IPS-15b (cell line): ENCODE measurements around the gene CYP4F8.

Source experiments
- H3K27me3 ChIP-seq: one replicate; pipeline ENCODE4 v1.6.1; 2013; ENCODE audit warnings: low read length; ENCODE audit not compliant: control insufficient read depth, insufficient read depth
- H3K36me3 ChIP-seq: one replicate; pipeline ENCODE4 v1.6.1; 2013; ENCODE audit warnings: low read length; ENCODE audit not compliant: control insufficient read depth, insufficient read depth
- H3K4me1 ChIP-seq: one replicate; pipeline ENCODE4 v1.6.1; 2013; ENCODE audit warnings: mild to moderate bottlenecking, low read length; ENCODE audit not compliant: control insufficient read depth, insufficient read depth
- H3K4me3 ChIP-seq: one replicate; pipeline ENCODE4 v1.5.1; 2013; ENCODE audit warnings: low read depth, low read length
- H3K9ac ChIP-seq: one replicate; pipeline ENCODE4 v1.6.1; 2013; ENCODE audit warnings: low read depth, mild to moderate bottlenecking, low read length
- H3K9me3 ChIP-seq: one replicate; pipeline ENCODE4 v1.6.1; 2013; ENCODE audit warnings: mild to moderate bottlenecking, low read length; ENCODE audit not compliant: control insufficient read depth, insufficient read depth

The CYP4F8 gene

GRCh38 chr19:15614507-15615379 lies at the start of gene CYP4F8:
TSS of gene CYP4F8 (plus strand) at chr19:15615218. CDS start at chr19:15615617, 399 bp downstream.
- H3K4me1 ChIP-seq: no peaks in the 10 kb centered on the region
- no peak within 1 kb of the TSS for H3K9ac ChIP-seq
- no peaks in the 10 kb centered on the region for H3K36me3 ChIP-seq
- H3K9me3 ChIP-seq: no peaks in the 10 kb centered on the region
- H3K27me3 ChIP-seq: no peaks in the 10 kb centered on the region
- H3K4me3 ChIP-seq: no peak within 1 kb of the TSS

GRCh38 chr19:15570420-15570819 lies 44.6 kb upstream of the CYP4F8 start:
- H3K9me3 ChIP-seq: no peaks in the 10 kb centered on the region
- no peaks in the 10 kb centered on the region for H3K36me3 ChIP-seq
- no peak overlapping the region for H3K4me3 ChIP-seq
- H3K27me3 ChIP-seq: peaks cover 10% of the 10 kb centered on the region
- H3K9ac ChIP-seq: no peak overlapping the region
- no peaks in the 10 kb centered on the region for H3K4me1 ChIP-seq

- H3K9me3 ChIP-seq: no peaks in the 10 kb centered on the region
- peaks cover 4% of the 10 kb centered on the region for H3K27me3 ChIP-seq
- H3K4me1 ChIP-seq: no peaks in the 10 kb centered on the region
- H3K4me3 ChIP-seq: no peak overlapping the region
- H3K9ac ChIP-seq: no peak overlapping the region
- H3K36me3 ChIP-seq: no peaks in the 10 kb centered on the region
These were observed 39.6 kb upstream of the CYP4F8 start for GRCh38 chr19:15575406-15575805.

GRCh38 chr19:15576526-15577156 lies 38.4 kb upstream of the CYP4F8 start:
- H3K4me3 ChIP-seq: no peak overlapping the region
- no peaks in the 10 kb centered on the region for H3K9me3 ChIP-seq
- no peak overlapping the region for H3K9ac ChIP-seq
- H3K27me3 ChIP-seq: peaks cover 4% of the 10 kb centered on the region
- no peaks in the 10 kb centered on the region for H3K4me1 ChIP-seq
- H3K36me3 ChIP-seq: no peaks in the 10 kb centered on the region

- Histone ChIP-seq H3K36me3 (no peaks in the 10 kb centered on the region), H3K4me3 (no peak overlapping the region), H3K9ac (no peak overlapping the region), H3K9me3 (no peaks in the 10 kb centered on the region), H3K4me1 (no peaks in the 10 kb centered on the region), H3K27me3 (peaks cover 4% of the 10 kb centered on the region)
These were observed 37.7 kb upstream of the CYP4F8 start for GRCh38 chr19:15577184-15577771.

- no peaks in the 10 kb centered on the region for H3K36me3 ChIP-seq
- no peak overlapping the region for H3K9ac ChIP-seq
- no peaks in the 10 kb centered on the region for H3K4me1 ChIP-seq
- H3K27me3 ChIP-seq: peaks cover 24% of the 10 kb centered on the region
- H3K9me3 ChIP-seq: no peaks in the 10 kb centered on the region
- H3K4me3 ChIP-seq: no peak overlapping the region
These were observed 31.7 kb upstream of the CYP4F8 start for GRCh38 chr19:15583346-15583745.

GRCh38 chr19:15584095-15584494 lies 30.9 kb upstream of the CYP4F8 start:
- H3K9me3 ChIP-seq: no peaks in the 10 kb centered on the region
- H3K9ac ChIP-seq: peak overlapping the region; percentile 37
- H3K27me3 ChIP-seq: peaks cover 26% of the 10 kb centered on the region
- no peaks in the 10 kb centered on the region for H3K4me1 ChIP-seq
- H3K4me3 ChIP-seq: peak overlapping the region; percentile 67
- H3K36me3 ChIP-seq: no peaks in the 10 kb centered on the region

- H3K4me1 ChIP-seq: no peaks in the 10 kb centered on the region
- peak overlapping the region; percentile 67 for H3K4me3 ChIP-seq
- H3K9ac ChIP-seq: peak overlapping the region; percentile 37
- no peaks in the 10 kb centered on the region for H3K36me3 ChIP-seq
- peaks cover 26% of the 10 kb centered on the region for H3K27me3 ChIP-seq
- no peaks in the 10 kb centered on the region for H3K9me3 ChIP-seq
These were observed 30.4 kb upstream of the CYP4F8 start for GRCh38 chr19:15584541-15585115.

GRCh38 chr19:15587663-15588062 lies 27.4 kb upstream of the CYP4F8 start:
- Histone ChIP-seq H3K4me1 (no peaks in the 10 kb centered on the region), H3K4me3 (no peak overlapping the region), H3K27me3 (peaks cover 21% of the 10 kb centered on the region), H3K36me3 (no peaks in the 10 kb centered on the region), H3K9ac (no peak overlapping the region), H3K9me3 (no peaks in the 10 kb centered on the region)

- Histone ChIP-seq H3K9ac (no peak overlapping the region), H3K36me3 (no peaks in the 10 kb centered on the region), H3K4me3 (no peak overlapping the region), H3K27me3 (peaks cover 15% of the 10 kb centered on the region), H3K4me1 (no peaks in the 10 kb centered on the region), H3K9me3 (no peaks in the 10 kb centered on the region)
These were observed 26.8 kb upstream of the CYP4F8 start for GRCh38 chr19:15588265-15588664.

- no peaks in the 10 kb centered on the region for H3K36me3 ChIP-seq
- peaks cover 6% of the 10 kb centered on the region for H3K27me3 ChIP-seq
- no peak overlapping the region for H3K9ac ChIP-seq
- no peak overlapping the region for H3K4me3 ChIP-seq
- no peaks in the 10 kb centered on the region for H3K9me3 ChIP-seq
- H3K4me1 ChIP-seq: no peaks in the 10 kb centered on the region
These were observed 25.1 kb upstream of the CYP4F8 start for GRCh38 chr19:15589760-15590451.
